K562 (cell line): Measurements from ENCODE around the gene CNGB1. TPM values are rescaled to one million over a fixed set of nuclear protein-coding genes. Genes with fewer than 3 reads are reported as not detected.

Source experiments
- ATAC-seq: fragments of 200-7000 bp; cut with Tn5 transposase; 3 replicates; pipeline ENCODE4 v1.9.1; 2020; ENCODE audit warnings: moderate library complexity
- BruUV-seq: library from RNA; stranded (reverse); fragments of 400-500 nt; replicated peaks from 2 replicates; lab custom pipeline; 2021; lab: Mats Ljungman, UMichigan
- CTCF ChIA-PET: fragments of 300-600 bp; formaldehyde crosslinking; extraction: SDS; loops from one replicate; lab custom pipeline; 2021; ENCODE audit warnings: low intra/inter-chr PET ratio; lab: Yijun Ruan, JAX
- POLR2A ChIA-PET: fragments of 300-600, 350-650 bp; sonication (Branson Sonifier 250); formaldehyde crosslinking; extraction: SDS; loops from one replicate; lab custom pipeline; 2021; ENCODE audit warnings: antibody characterized with exemption, inconsistent platforms; lab: Yijun Ruan, JAX
- DNase-seq, 4 experiments: peaks; one replicate each; pipeline versions ENCODE4 v3.0.0 to v3.0.0-alpha.2; 2011 to 2018; ENCODE audit warnings: low spot score in 3 of 4, mixed read lengths in 3 of 4; ENCODE audit errors: extremely low read depth in 1 of 4
- FAIRE-seq: peaks from 2 replicates; lab custom pipeline; 2011; peaks lifted over from hg19 to GRCh38; lab: Jason Lieb, UNC
- H2AFZ ChIP-seq: 2 replicates; pipeline ENCODE4 v1.6.0; 2011; ENCODE audit warnings: low read depth, low read length, control low read depth, inconsistent platforms
- H3K27ac ChIP-seq: fragments of 200-600 bp; 3 replicates; pipeline ENCODE4 v1.8.0; 2011; ENCODE audit warnings: low read depth, mild to moderate bottlenecking, control low read depth, inconsistent platforms, low read length, moderate library complexity, mixed read lengths; ENCODE audit errors: extremely low read depth
- H3K27me3 ChIP-seq, 2 experiments: fragments of 300-600 bp in 1 of 2; 2 replicates in 1 of 2; 3 replicates in 1 of 2; pipeline versions ENCODE4 v1.6.0 to v1.8.0; 2011; ENCODE audit warnings: inconsistent platforms in 2 of 2, low read length in 2 of 2, mild to moderate bottlenecking in 1 of 2, mixed read lengths in 1 of 2, moderate library complexity in 1 of 2; ENCODE audit not compliant: control insufficient read depth in 2 of 2, insufficient read depth in 2 of 2
- H3K36me3 ChIP-seq: fragments of 300-600 bp; 3 replicates; pipeline ENCODE4 v1.8.0; 2011; ENCODE audit warnings: mild to moderate bottlenecking, low read length, inconsistent platforms; ENCODE audit not compliant: control insufficient read depth, insufficient read depth
- H3K4me1 ChIP-seq, 2 experiments: fragments of 200-600 bp in 1 of 2; replicated peaks in 1 of 2; 2 replicates in 1 of 2; 3 replicates in 1 of 2; pipeline versions ENCODE4 v1.5.1 to v1.8.0; 2011; ENCODE audit warnings: inconsistent platforms in 2 of 2, low read length in 2 of 2, mild to moderate bottlenecking in 1 of 2, mixed read lengths in 1 of 2, moderate library complexity in 1 of 2; ENCODE audit not compliant: control insufficient read depth in 2 of 2, insufficient read depth in 2 of 2
- H3K4me2 ChIP-seq: 2 replicates; pipeline ENCODE4 v1.6.1; 2011; ENCODE audit warnings: low read length, control low read depth, inconsistent platforms, mixed read lengths; ENCODE audit not compliant: insufficient read depth
- H3K4me3 ChIP-seq: fragments of 200-600 bp; sonication (generic), shearing (Covaris generic); 2 replicates; pipeline ENCODE4 v1.5.1; 2016; ENCODE audit warnings: control low read depth, inconsistent platforms
- H3K79me2 ChIP-seq: fragments of 200-600 bp; 3 replicates; pipeline ENCODE4 v1.8.0; 2011; ENCODE audit warnings: low read length, inconsistent platforms; ENCODE audit not compliant: control insufficient read depth, insufficient read depth
- H3K9ac ChIP-seq, 2 experiments: 2 replicates each; pipeline versions ENCODE4 v1.6.0 to v1.6.1; 2011; ENCODE audit warnings: low read depth in 2 of 2, low read length in 2 of 2, control low read depth in 1 of 2, inconsistent platforms in 1 of 2, mild to moderate bottlenecking in 1 of 2, mixed read lengths in 1 of 2; ENCODE audit not compliant: insufficient read depth in 1 of 2
- H3K9me1 ChIP-seq: one replicate; pipeline ENCODE4 v1.6.0; 2011; ENCODE audit warnings: inconsistent platforms, mild to moderate bottlenecking, low read length, moderate library complexity; ENCODE audit not compliant: control insufficient read depth, insufficient read depth
- H3K9me3 ChIP-seq: replicated peaks from 2 replicates; pipeline ENCODE4 v1.5.1; 2011; ENCODE audit warnings: low read depth, low read length, inconsistent platforms; ENCODE audit not compliant: control insufficient read depth, insufficient read depth
- H4K20me1 ChIP-seq: replicated peaks from 2 replicates; pipeline ENCODE4 v1.6.1; 2011; ENCODE audit warnings: low read length, inconsistent platforms, mixed read lengths; ENCODE audit not compliant: control insufficient read depth, insufficient read depth
- ARID1B ChIP-seq: fragments of 450-650 bp; IDR thresholded peaks from 2 replicates; pipeline ENCODE4 v1.6.1; 2016; ENCODE audit warnings: antibody characterized with exemption, mild to moderate bottlenecking, inconsistent platforms
- BRD9 ChIP-seq: fragments of 450-650 bp; IDR thresholded peaks from 2 replicates; pipeline ENCODE4 v1.6.1; 2018; ENCODE audit warnings: low read depth; ENCODE audit not compliant: partially characterized antibody
- CC2D1A ChIP-seq: fragments of 450-650 bp; IDR thresholded peaks from 2 replicates; pipeline ENCODE4 v1.6.1; 2017; ENCODE audit warnings: mild to moderate bottlenecking
- CEBPG ChIP-seq, 3 experiments: fragments of 200-800 bp in 1 of 3; sonication (Bioruptor generic) in 1 of 3; sonication (generic) in 1 of 3; formaldehyde crosslinking in 1 of 3; IDR thresholded peaks in 2 of 3; conservative IDR thresholded peaks in 1 of 3; 2 replicates each; pipeline versions ENCODE4 v1.6.1 to v1.8.0; 2016 to 2022; ENCODE audit warnings: missing compliant biosample characterization in 2 of 3, missing genetic modification characterization in 2 of 3, mild to moderate bottlenecking in 1 of 3, missing genetic modification reagents in 1 of 3
- CREB3 ChIP-seq: fragments of 450-650 bp; conservative IDR thresholded peaks from 2 replicates; pipeline ENCODE4 v1.6.1; 2016; ENCODE audit warnings: missing genetic modification characterization, low read depth, mild to moderate bottlenecking, missing compliant biosample characterization, moderate library complexity
- FOXP1 ChIP-seq: sonication (generic); formaldehyde crosslinking; IDR thresholded peaks from 2 replicates; pipeline ENCODE4 v1.8.0; 2022; ENCODE audit warnings: mild to moderate bottlenecking, missing genetic modification reagents
- HIVEP1 ChIP-seq: fragments of 250-450 bp; sonication (Bioruptor Pico); IDR thresholded peaks from 2 replicates; pipeline ENCODE4 v1.4.0; 2020; ENCODE audit warnings: mild to moderate bottlenecking
- ID3 ChIP-seq, 2 experiments: fragments of 250-450 bp in 1 of 2; fragments of 450-650 bp in 1 of 2; sonication (Bioruptor Pico) in 1 of 2; IDR thresholded peaks; 2 replicates each; pipeline versions ENCODE4 v1.6.1 to v1.8.0; 2016 to 2021; ENCODE audit warnings: mild to moderate bottlenecking in 2 of 2, moderate library complexity in 2 of 2, missing compliant biosample characterization in 1 of 2, missing genetic modification characterization in 1 of 2
- KDM2B ChIP-seq: fragments of 250-450 bp; sonication (Bioruptor Pico); IDR thresholded peaks from 2 replicates; pipeline ENCODE4 v1.8.0; 2021; ENCODE audit warnings: mild to moderate bottlenecking, moderate library complexity
- NFIC ChIP-seq: fragments of 450-650 bp; IDR thresholded peaks from 2 replicates; pipeline ENCODE4 v1.6.1; 2017; ENCODE audit warnings: mild to moderate bottlenecking, inconsistent platforms
- PML ChIP-seq: IDR thresholded peaks from 2 replicates; pipeline ENCODE4 v1.6.1; 2012; ENCODE audit warnings: low read length, inconsistent platforms
- PRMT5 ChIP-seq: sonication (generic); formaldehyde crosslinking; IDR thresholded peaks from 2 replicates; pipeline ENCODE4 v1.5.0; 2020; ENCODE audit warnings: missing genetic modification reagents
- SAFB ChIP-seq: fragments of 200-400 bp; formaldehyde crosslinking; IDR thresholded peaks from 2 replicates; pipeline ENCODE4 v1.6.1; 2017; ENCODE audit warnings: low read depth, low read length, borderline replicate concordance
- SMAD2 ChIP-seq: fragments of 150-350 bp; IDR thresholded peaks from 2 replicates; pipeline ENCODE4 v1.6.1; 2014; ENCODE audit warnings: low read depth, mild to moderate bottlenecking, low read length
- TFE3 ChIP-seq: fragments of 450-650 bp; formaldehyde crosslinking; IDR thresholded peaks from 2 replicates; pipeline ENCODE4 v1.4.0; 2020; ENCODE audit warnings: mild to moderate bottlenecking, mixed read lengths
- ZNF239 ChIP-seq: fragments of 250-450 bp; sonication (Bioruptor Pico); IDR thresholded peaks from 2 replicates; pipeline ENCODE4 v1.4.0; 2020; ENCODE audit warnings: mild to moderate bottlenecking
- ZNF280A ChIP-seq: fragments of 450-650 bp; IDR thresholded peaks from 2 replicates; pipeline ENCODE4 v1.6.1; 2018; ENCODE audit warnings: mild to moderate bottlenecking, low read depth; ENCODE audit not compliant: partially characterized antibody
- ZNF324 ChIP-seq: fragments of 250-450 bp; sonication (Bioruptor Pico); IDR thresholded peaks from 2 replicates; pipeline ENCODE4 v1.4.0; 2020; ENCODE audit warnings: mild to moderate bottlenecking
- WGBS: fragments of 100-300 bp; shearing (Covaris generic); methylation state at CpG from one replicate; pipeline ENCODE4 v1.1.6; 2016; ENCODE audit warnings: low coverage, mixed read lengths; ENCODE audit not compliant: insufficient coverage; ENCODE audit errors: missing lambda C conversion rate; 5-methylcytosine and 5-hydroxymethylcytosine counted together
- in situ Hi-C: fragments of 300-500 bp; cut with MboI; formaldehyde crosslinking; loops from 4 replicates; pipeline ENCODE4 v1.15.0; 2018; ENCODE audit warnings: inconsistent platforms, mixed read lengths
- intact Hi-C: fragments of 100-400 bp; cut with micrococcal nuclease; formaldehyde crosslinking; loops from 2 replicates; pipeline ENCODE4 v1.14.2; 2022
- polyA plus RNA-seq, 8 experiments: library from polyadenylated mRNA; depleted of rRNA in 4 of 8; stranded (reverse) in 5 of 8; unstranded in 3 of 8; fragments of >200 nt; fragmentation: Nextera tagmentation in 2 of 8; fragmentation: Illumina TruSeq in 1 of 8; extraction: Ambion mirVana in 2 of 8; extraction: Trizol in 1 of 8; gene quantifications; 2 replicates each; pipeline versions ENCODE4 v1.2.1 to v1.2.3, GENCODE V29; 2011 to 2014; ENCODE audit warnings: inconsistent platforms in 1 of 8, missing spikeins in 1 of 8
- total RNA-seq, 7 experiments: library from RNA; depleted of rRNA in 6 of 7; stranded (reverse); fragments of >200 nt in 6 of 7; fragmentation: Illumina TruSeq in 2 of 7; extraction: Trizol in 2 of 7; gene quantifications; 2 replicates each; pipeline versions ENCODE4 v1.2.1 to v1.2.3, GENCODE V29; 2011 to 2021; ENCODE audit warnings: low replicate concordance in 1 of 7

The CNGB1 gene
- total and polyA plus RNA-seq, 9 of the 15 experiments (the other 6 are each of a cell fraction or from before 2014, with no cell fraction given): not detected

GRCh38 chr16:57959804-57960203 lies 11.1 kb downstream of the CNGB1 start:
- Histone ChIP-seq H3K9me1 (no peaks in the 10 kb centered on the region), H4K20me1 (no peaks in the 10 kb centered on the region), H3K36me3 (no peaks in the 10 kb centered on the region), H3K27me3 (no peaks in the 10 kb centered on the region; a peak in 1 of 5 replicates), H3K4me1 (peaks cover 0 to 23% of the 10 kb centered on the region in 2 experiments; a peak in 3 of 5 replicates), H3K9me3 (no peaks in the 10 kb centered on the region), H3K4me2 (no peak overlapping the region), H3K4me3 (no peak overlapping the region), H3K9ac (no peak overlapping the region), H2AFZ (no peak overlapping the region), H3K27ac (no peak overlapping the region), H3K79me2 (no peaks in the 10 kb centered on the region)
- ChIA-PET CTCF (no interaction called here), POLR2A (interaction anchor here (0.6 to 0.7 kb wide), 2 partner anchors 11 to 368 kb away, joined by 3 read pairs; no protein-coding TSS in a partner anchor)
- FAIRE-seq: no peak
- in situ Hi-C loops (no loop called here), intact Hi-C loops (no loop called here)
- TF ChIP-seq ZNF280A (no peak), ZNF324 (CRISPR knock-in tag) (no peak), PRMT5 (no peak), ID3 (CRISPR knock-in tag; IDR thresholded peaks at IDR 0.05) (no peak), ID3 (tag; IDR thresholded peaks at IDR 0.05) (no peak), KDM2B (no peak), PML (no peak), HIVEP1 (CRISPR knock-in tag) (no peak), SMAD2 (no peak), CC2D1A (no peak), NFIC (no peak), SAFB (no peak), CREB3 (tag) (no peak), ZNF239 (CRISPR knock-in tag) (no peak), FOXP1 (CRISPR knock-in tag) (no peak), TFE3 (CRISPR knock-in tag) (no peak), BRD9 (no peak), ARID1B (no peak), CEBPG (CRISPR knock-in tag; IDR thresholded peaks at IDR 0.05) (no peak), CEBPG (tag; conservative IDR thresholded peaks at IDR 0.05 in 1 of 2, IDR thresholded peaks at IDR 0.05 in 1 of 2) (no peak)
- no peak for ATAC-seq
- no TSS peak for BruUV-seq
- 14% methylated on average over 11 of the region's 11 CpGs for WGBS
- no peak for DNase-seq
